ENCODE measurements around the gene IL1RN. TPM values are rescaled to one million over a fixed set of nuclear protein-coding genes. Genes with fewer than 3 reads are reported as not detected.
A peak's percentile ranks its signal among the peaks of the same experiment; 100 is the strongest.

IL1RN gene
- total and polyA plus RNA-seq, 9 donors, result 0.22 to 4.0 (median 0.60) TPM

- DNase-seq, result no peak
- no peak overlapping the region for H3K27ac ChIP-seq (ENCODE audit: low read length)
- no peaks in the 10 kb centered on the region for H3K9me3 ChIP-seq (replicated peaks; ENCODE audit: control insufficient read depth, low read depth, low read length)
- no peaks in the 10 kb centered on the region for H3K36me3 ChIP-seq (ENCODE audit: control insufficient read depth, insufficient read depth, low read length)
- 0% methylated on average over 2 of the region's 10 CpGs for WGBS (ENCODE audit: insufficient coverage)
- H3K4me1 ChIP-seq (ENCODE audit: control insufficient read depth, insufficient read depth, low read length), result peaks cover 3% of the 10 kb centered on the region
- peak overlapping the region; percentile 12 for H3K4me3 ChIP-seq (ENCODE audit: low read length)
- peaks cover 12% of the 10 kb centered on the region for H3K27me3 ChIP-seq (ENCODE audit: control insufficient read depth, insufficient read depth, low read length)
Observed at GRCh38 chr2:113156278-113157117, 29.1 kb downstream of the IL1RN start.

GRCh38 chr2:113157118-113157896, 29.9 kb downstream of the IL1RN start:
- Histone ChIP-seq H3K4me3 (ENCODE audit: low read length) (peak overlapping the region; percentile 36), H3K36me3 (ENCODE audit: control insufficient read depth, insufficient read depth, low read length) (no peaks in the 10 kb centered on the region), H3K27ac (ENCODE audit: low read length) (no peak overlapping the region), H3K4me1 (ENCODE audit: control insufficient read depth, insufficient read depth, low read length) (peaks cover 3% of the 10 kb centered on the region), H3K27me3 (ENCODE audit: control insufficient read depth, insufficient read depth, low read length) (peaks cover 12% of the 10 kb centered on the region), H3K9me3 (replicated peaks; ENCODE audit: control insufficient read depth, low read depth, low read length) (no peaks in the 10 kb centered on the region)
- WGBS (ENCODE audit: insufficient coverage), result 1% methylated on average over 79 of the region's 92 CpGs
- peak; percentile 37 for DNase-seq

- no peak for DNase-seq
- H3K4me3 ChIP-seq (ENCODE audit: low read length), result peak overlapping the region; percentile 36
- no peaks in the 10 kb centered on the region for H3K9me3 ChIP-seq (replicated peaks; ENCODE audit: control insufficient read depth, low read depth, low read length)
- WGBS (ENCODE audit: insufficient coverage), result 10% methylated on average over 2 of the region's 10 CpGs
- H3K27me3 ChIP-seq (ENCODE audit: control insufficient read depth, insufficient read depth, low read length), result peaks cover 12% of the 10 kb centered on the region
- H3K27ac ChIP-seq (ENCODE audit: low read length), result no peak overlapping the region
- H3K4me1 ChIP-seq (ENCODE audit: control insufficient read depth, insufficient read depth, low read length), result peaks cover 3% of the 10 kb centered on the region
- H3K36me3 ChIP-seq (ENCODE audit: control insufficient read depth, insufficient read depth, low read length), result no peaks in the 10 kb centered on the region
Observed at GRCh38 chr2:113157897-113158753, 30.7 kb downstream of the IL1RN start.

- Histone ChIP-seq H3K27me3 (ENCODE audit: control insufficient read depth, insufficient read depth, low read length) (peaks cover 12% of the 10 kb centered on the region), H3K4me1 (ENCODE audit: control insufficient read depth, insufficient read depth, low read length) (peaks cover 3% of the 10 kb centered on the region), H3K27ac (ENCODE audit: low read length) (no peak overlapping the region), H3K9me3 (replicated peaks; ENCODE audit: control insufficient read depth, low read depth, low read length) (no peaks in the 10 kb centered on the region), H3K36me3 (ENCODE audit: control insufficient read depth, insufficient read depth, low read length) (no peaks in the 10 kb centered on the region), H3K4me3 (ENCODE audit: low read length) (no peak overlapping the region)
- no peak for DNase-seq
- WGBS (ENCODE audit: insufficient coverage), result 54% methylated on average over 3 of the region's 4 CpGs
Observed at GRCh38 chr2:113158884-113159553, 31.6 kb downstream of the IL1RN start.

GRCh38 chr2:113160248-113160647, 32.9 kb downstream of the IL1RN start:
- no peaks in the 10 kb centered on the region for H3K9me3 ChIP-seq (replicated peaks; ENCODE audit: control insufficient read depth, low read depth, low read length)
- no peak overlapping the region for H3K4me3 ChIP-seq (ENCODE audit: low read length)
- no peak overlapping the region for H3K27ac ChIP-seq (ENCODE audit: low read length)
- no CpG with 5 or more reads among the region's 1 CpG for WGBS (ENCODE audit: insufficient coverage)
- H3K27me3 ChIP-seq (ENCODE audit: control insufficient read depth, insufficient read depth, low read length), result peaks cover 12% of the 10 kb centered on the region
- no peak for DNase-seq
- H3K36me3 ChIP-seq (ENCODE audit: control insufficient read depth, insufficient read depth, low read length), result no peaks in the 10 kb centered on the region
- peaks cover 3% of the 10 kb centered on the region for H3K4me1 ChIP-seq (ENCODE audit: control insufficient read depth, insufficient read depth, low read length)

- Histone ChIP-seq H3K9me3 (replicated peaks; ENCODE audit: control insufficient read depth, low read depth, low read length) (no peaks in the 10 kb centered on the region), H3K36me3 (ENCODE audit: control insufficient read depth, insufficient read depth, low read length) (no peaks in the 10 kb centered on the region), H3K27ac (ENCODE audit: low read length) (no peak overlapping the region), H3K4me3 (ENCODE audit: low read length) (no peak overlapping the region), H3K27me3 (ENCODE audit: control insufficient read depth, insufficient read depth, low read length) (peaks cover 10% of the 10 kb centered on the region), H3K4me1 (ENCODE audit: control insufficient read depth, insufficient read depth, low read length) (peaks cover 3% of the 10 kb centered on the region)
- no peak for DNase-seq
- WGBS (ENCODE audit: insufficient coverage), result 80% methylated on average over 1 of the region's 5 CpGs
Observed at GRCh38 chr2:113160962-113161361, 33.6 kb downstream of the IL1RN start.

GRCh38 chr2:113162173-113162572, 34.8 kb downstream of the IL1RN start:
- H3K4me1 ChIP-seq (ENCODE audit: control insufficient read depth, insufficient read depth, low read length), result peaks cover 3% of the 10 kb centered on the region
- H3K4me3 ChIP-seq (ENCODE audit: low read length), result no peak overlapping the region
- no peak overlapping the region for H3K27ac ChIP-seq (ENCODE audit: low read length)
- H3K9me3 ChIP-seq (replicated peaks; ENCODE audit: control insufficient read depth, low read depth, low read length), result no peaks in the 10 kb centered on the region
- 94% methylated on average over 4 of the region's 10 CpGs for WGBS (ENCODE audit: insufficient coverage)
- no peaks in the 10 kb centered on the region for H3K36me3 ChIP-seq (ENCODE audit: control insufficient read depth, insufficient read depth, low read length)
- H3K27me3 ChIP-seq (ENCODE audit: control insufficient read depth, insufficient read depth, low read length), result peaks cover 7% of the 10 kb centered on the region
- no peak for DNase-seq

GRCh38 chr2:113162869-113163268, 35.5 kb downstream of the IL1RN start:
- Histone ChIP-seq H3K36me3 (ENCODE audit: control insufficient read depth, insufficient read depth, low read length) (no peaks in the 10 kb centered on the region), H3K9me3 (replicated peaks; ENCODE audit: control insufficient read depth, low read depth, low read length) (no peaks in the 10 kb centered on the region), H3K27ac (ENCODE audit: low read length) (no peak overlapping the region), H3K4me1 (ENCODE audit: control insufficient read depth, insufficient read depth, low read length) (peaks cover 3% of the 10 kb centered on the region), H3K4me3 (ENCODE audit: low read length) (no peak overlapping the region), H3K27me3 (ENCODE audit: control insufficient read depth, insufficient read depth, low read length) (peaks cover 3% of the 10 kb centered on the region)
- DNase-seq, result no peak

- no peaks in the 10 kb centered on the region for H3K9me3 ChIP-seq (replicated peaks; ENCODE audit: control insufficient read depth, low read depth, low read length)
- H3K4me3 ChIP-seq (ENCODE audit: low read length), result no peak overlapping the region
- H3K27ac ChIP-seq (ENCODE audit: low read length), result no peak overlapping the region
- 72% methylated on average over 11 of the region's 11 CpGs for WGBS (ENCODE audit: insufficient coverage)
- H3K27me3 ChIP-seq (ENCODE audit: control insufficient read depth, insufficient read depth, low read length), result no peaks in the 10 kb centered on the region
- H3K36me3 ChIP-seq (ENCODE audit: control insufficient read depth, insufficient read depth, low read length), result no peaks in the 10 kb centered on the region
- peaks cover 3% of the 10 kb centered on the region for H3K4me1 ChIP-seq (ENCODE audit: control insufficient read depth, insufficient read depth, low read length)
- DNase-seq, result no peak
Observed at GRCh38 chr2:113164215-113164929, 37.0 kb downstream of the IL1RN start.
